ENCODE data around the gene FLAD1. TPM values are rescaled to one million over a fixed set of nuclear protein-coding genes. Genes with fewer than 3 reads are reported as not detected.

Gene FLAD1
- total and polyA plus RNA-seq, 2 experiments from 2014 or later = 74.5 to 75.0 TPM

GRCh38 chr1:154948079-154948478, 35.1 kb upstream of the FLAD1 start:
- H3K36me3 Mint-ChIP-seq (ENCODE audit: low read depth) = no peaks in the 10 kb centered on the region; the same call in 2 of the 3 replicates
- Histone ChIP-seq H3K27ac (ENCODE audit: low read depth) (no peak overlapping the region), H3K36me3 (ENCODE audit: insufficient read depth) (no peaks in the 10 kb centered on the region), H3F3A (replicated peaks; ENCODE audit: low read depth) (no peaks in the 10 kb centered on the region), H4K20me1 (replicated peaks; ENCODE audit: insufficient read depth) (no peaks in the 10 kb centered on the region), H2AFZ (no peak overlapping the region), H3K4me2 (no peak overlapping the region), H3K4me1 (ENCODE audit: insufficient read depth) (peaks cover 3% of the 10 kb centered on the region; the same call in 1 of the 2 replicates), H3K9me2 (ENCODE audit: insufficient read depth) (no peaks in the 10 kb centered on the region), H3K79me2 (replicated peaks; ENCODE audit: insufficient read depth) (no peaks in the 10 kb centered on the region), H3K4me3 (no peak overlapping the region), H3K27me3 (ENCODE audit: insufficient read depth) (no peaks in the 10 kb centered on the region)
- H3K27me3 Mint-ChIP-seq (ENCODE audit: insufficient read depth, low read depth, poor library complexity) = peaks cover 8% of the 10 kb centered on the region
- no peak overlapping the region for H3K4me3 Mint-ChIP-seq
- peaks cover 15% of the 10 kb centered on the region; the same call in 2 of the 3 replicates for H3K4me1 Mint-ChIP-seq
- DNase-seq (ENCODE audit: low spot score) = no peak
- TF ChIP-seq ZNF462 (CRISPR knock-in tag; IDR thresholded peaks at IDR 0.05) (no peak), STAT1 (IDR thresholded peaks at IDR 0.05; ENCODE audit: unreplicated experiment) (no peak), ZNF331 (CRISPR knock-in tag; IDR thresholded peaks at IDR 0.05; ENCODE audit: low read depth) (no peak), CREB1 (CRISPR knock-in tag; IDR thresholded peaks at IDR 0.05; ENCODE audit: low read depth) (no peak), NANOG (IDR thresholded peaks at IDR 0.05; ENCODE audit: borderline replicate concordance) (no peak), ETS1 (IDR thresholded peaks at IDR 0.05) (no peak), JUNB (IDR thresholded peaks at IDR 0.05; ENCODE audit: unreplicated experiment) (no peak), CTCF (conservative IDR thresholded peaks at IDR 0.05; ENCODE audit: low read depth in 2 of 2) (no peak), EZH2phosphoT487 (IDR thresholded peaks at IDR 0.05; ENCODE audit: unreplicated experiment) (no peak), EZH2 (IDR thresholded peaks at IDR 0.05; ENCODE audit: low read depth, unreplicated experiment) (no peak), ZNF114 (CRISPR knock-in tag; IDR thresholded peaks at IDR 0.05) (no peak), REST (IDR thresholded peaks at IDR 0.05; ENCODE audit: unreplicated experiment) (no peak)
- no peak for ATAC-seq
- no peaks in the 10 kb centered on the region for H3K9me3 Mint-ChIP-seq
- no peak overlapping the region for H3K27ac Mint-ChIP-seq

Measured in GM23338 (cell line).